Esophagus muscularis mucosa (tissue), 3 donors: ENCODE data around the gene ABCC5.

ENCODE experiments used
- POLR2A ChIP-seq: fragments of 450-650 bp; IDR thresholded peaks from one replicate; pipeline ENCODE4 v1.6.1; 2017; ENCODE audit warnings: antibody characterized with exemption, moderate library complexity, mild to moderate bottlenecking, low read depth
- TF ChIP-seq, protein P1 (sequence below), 3 experiments: fragments of 200-600 bp in 2 of 3; fragments of 450-650 bp in 1 of 3; sonication (generic) in 2 of 3; IDR thresholded peaks; one replicate each; pipeline ENCODE4 v1.5.1; 2017 to 2019; ENCODE audit warnings: antibody characterized with exemption in 3 of 3, mild to moderate bottlenecking in 2 of 3, moderate library complexity in 1 of 3

DNA sequence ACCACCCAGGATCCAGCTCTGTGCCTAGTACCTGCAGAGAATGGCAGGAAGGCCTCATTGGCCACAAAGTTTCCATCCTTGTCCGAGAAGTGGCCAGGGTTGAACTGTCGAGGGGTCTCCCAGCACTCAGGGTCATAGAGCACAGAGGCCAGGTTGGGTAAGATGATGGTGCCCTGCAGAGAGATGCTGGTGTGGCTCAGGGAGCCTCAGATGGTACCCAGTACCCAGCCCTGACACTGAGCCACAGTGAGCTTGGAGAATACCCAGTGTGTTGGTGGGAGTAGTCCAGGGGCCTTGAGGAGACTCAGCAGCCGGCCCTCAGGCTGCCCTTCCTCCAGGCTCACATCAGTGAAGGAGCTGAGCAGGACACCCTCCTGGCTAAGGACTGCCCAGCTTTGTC, 121.5 kb downstream of the ABCC5 start:
- TF ChIP-seq, protein P1, sequence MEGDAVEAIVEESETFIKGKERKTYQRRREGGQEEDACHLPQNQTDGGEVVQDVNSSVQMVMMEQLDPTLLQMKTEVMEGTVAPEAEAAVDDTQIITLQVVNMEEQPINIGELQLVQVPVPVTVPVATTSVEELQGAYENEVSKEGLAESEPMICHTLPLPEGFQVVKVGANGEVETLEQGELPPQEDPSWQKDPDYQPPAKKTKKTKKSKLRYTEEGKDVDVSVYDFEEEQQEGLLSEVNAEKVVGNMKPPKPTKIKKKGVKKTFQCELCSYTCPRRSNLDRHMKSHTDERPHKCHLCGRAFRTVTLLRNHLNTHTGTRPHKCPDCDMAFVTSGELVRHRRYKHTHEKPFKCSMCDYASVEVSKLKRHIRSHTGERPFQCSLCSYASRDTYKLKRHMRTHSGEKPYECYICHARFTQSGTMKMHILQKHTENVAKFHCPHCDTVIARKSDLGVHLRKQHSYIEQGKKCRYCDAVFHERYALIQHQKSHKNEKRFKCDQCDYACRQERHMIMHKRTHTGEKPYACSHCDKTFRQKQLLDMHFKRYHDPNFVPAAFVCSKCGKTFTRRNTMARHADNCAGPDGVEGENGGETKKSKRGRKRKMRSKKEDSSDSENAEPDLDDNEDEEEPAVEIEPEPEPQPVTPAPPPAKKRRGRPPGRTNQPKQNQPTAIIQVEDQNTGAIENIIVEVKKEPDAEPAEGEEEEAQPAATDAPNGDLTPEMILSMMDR (IDR thresholded peaks at IDR 0.05), result no peak
- TF ChIP-seq POLR2A, result no peak
